Subcutaneous adipose tissue (tissue), 4 donors: ENCODE results near the gene RRP1B. TPM values are rescaled to one million over a fixed set of nuclear protein-coding genes. Genes with fewer than 3 reads are reported as not detected.

Source experiments
- CTCF ChIP-seq: fragments of 450-650 bp; IDR thresholded peaks from one replicate; pipeline ENCODE4 v1.5.1; 2016; ENCODE audit warnings: low read depth, mild to moderate bottlenecking, control low read depth, antibody characterized with exemption, moderate library complexity
- total RNA-seq, 4 donors: library from RNA; depleted of rRNA; stranded (reverse); fragments of >200 nt; gene quantifications; one replicate each; pipeline ENCODE4 v1.1.0, GENCODE V29; 2016

RRP1B gene
- total RNA-seq, 4 donors from 2014 or later = 14.8 to 20.2 (median 17.2) TPM

- no peak for TF ChIP-seq CTCF
Measured at GRCh38 chr21:43727519-43728153, 68.3 kb downstream of the RRP1B start.

GRCh38 chr21:43728154-43728466, 68.8 kb downstream of the RRP1B start:
- TF ChIP-seq CTCF = no peak

- TF ChIP-seq CTCF = no peak
Measured at GRCh38 chr21:43728467-43729390, 69.4 kb downstream of the RRP1B start.

GRCh38 chr21:43731476-43731875, 72.1 kb downstream of the RRP1B start:
- TF ChIP-seq CTCF = no peak

- no peak for TF ChIP-seq CTCF
Measured at GRCh38 chr21:43731891-43732711, 72.7 kb downstream of the RRP1B start.

- no peak for TF ChIP-seq CTCF
Measured at GRCh38 chr21:43733060-43733459, 73.7 kb downstream of the RRP1B start.

GRCh38 chr21:43733529-43734071, 74.2 kb downstream of the RRP1B start:
- TF ChIP-seq CTCF = no peak
